Brain pericyte (primary cell): ENCODE data around the gene TOP1.

Source experiments
- DNase-seq: peaks from one replicate; pipeline ENCODE4 v3.0.0-alpha.2; 2012; ENCODE audit warnings: low read depth, low spot score

The TOP1 gene

DNA sequence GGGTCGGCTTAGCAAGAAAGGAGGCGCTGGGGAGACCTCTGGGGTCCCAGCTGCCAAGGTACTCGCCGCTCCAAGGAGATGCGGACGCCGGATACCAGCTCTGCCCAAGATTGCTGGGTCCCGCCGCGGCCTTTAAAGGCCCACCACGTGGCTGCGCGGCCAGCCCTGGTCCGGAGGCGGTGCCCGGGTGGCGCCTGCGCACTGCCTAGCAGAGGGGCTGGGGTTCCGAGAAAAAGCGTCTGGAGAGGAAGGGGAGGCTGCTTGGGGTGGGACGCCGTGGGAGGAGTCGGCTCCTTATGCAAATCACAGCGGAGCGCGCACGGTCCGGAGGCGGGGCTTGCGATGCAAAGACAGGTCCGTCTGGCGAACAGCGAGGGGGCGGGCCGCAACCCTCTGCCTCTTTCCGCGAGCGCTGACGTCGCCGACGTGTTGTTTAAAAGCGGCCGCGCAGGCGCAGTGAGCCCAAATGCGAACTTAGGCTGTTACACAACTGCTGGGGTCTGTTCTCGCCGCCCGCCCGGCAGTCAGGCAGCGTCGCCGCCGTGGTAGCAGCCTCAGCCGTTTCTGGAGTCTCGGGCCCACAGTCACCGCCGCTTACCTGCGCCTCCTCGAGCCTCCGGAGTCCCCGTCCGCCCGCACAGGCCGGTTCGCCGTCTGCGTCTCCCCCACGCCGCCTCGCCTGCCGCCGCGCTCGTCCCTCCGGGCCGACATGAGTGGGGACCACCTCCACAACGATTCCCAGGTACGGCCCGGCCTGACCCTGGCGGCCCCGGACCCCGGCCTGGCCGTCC lies at the start of gene TOP1:
TSS of gene TOP1 (plus strand) at position 464 of the 791 bp plus-strand sequence. CDS start at position 710, 246 bp downstream.
- peak; percentile 99 for DNase-seq

DNA sequence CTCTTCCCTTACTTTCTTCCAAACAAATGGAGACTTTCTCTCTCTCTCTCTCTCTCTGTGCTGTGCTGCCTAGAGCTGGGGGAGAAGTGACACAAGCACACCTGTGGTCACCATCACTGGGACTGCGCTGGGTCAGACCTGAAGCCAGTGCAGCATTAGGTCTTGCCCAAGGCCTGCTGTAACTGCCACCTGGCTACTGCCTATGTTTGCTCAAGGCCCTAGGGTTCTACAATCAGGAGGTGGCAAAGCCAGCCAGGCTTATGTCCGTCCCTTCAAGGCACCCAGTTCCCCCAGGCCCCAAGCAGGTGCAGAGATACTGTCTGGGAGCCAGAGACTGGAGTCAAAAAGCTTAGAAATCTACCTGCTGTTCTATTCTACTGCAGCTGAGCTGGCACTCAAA lies 49.4 kb upstream of the TOP1 start:
- DNase-seq: no peak

DNA sequence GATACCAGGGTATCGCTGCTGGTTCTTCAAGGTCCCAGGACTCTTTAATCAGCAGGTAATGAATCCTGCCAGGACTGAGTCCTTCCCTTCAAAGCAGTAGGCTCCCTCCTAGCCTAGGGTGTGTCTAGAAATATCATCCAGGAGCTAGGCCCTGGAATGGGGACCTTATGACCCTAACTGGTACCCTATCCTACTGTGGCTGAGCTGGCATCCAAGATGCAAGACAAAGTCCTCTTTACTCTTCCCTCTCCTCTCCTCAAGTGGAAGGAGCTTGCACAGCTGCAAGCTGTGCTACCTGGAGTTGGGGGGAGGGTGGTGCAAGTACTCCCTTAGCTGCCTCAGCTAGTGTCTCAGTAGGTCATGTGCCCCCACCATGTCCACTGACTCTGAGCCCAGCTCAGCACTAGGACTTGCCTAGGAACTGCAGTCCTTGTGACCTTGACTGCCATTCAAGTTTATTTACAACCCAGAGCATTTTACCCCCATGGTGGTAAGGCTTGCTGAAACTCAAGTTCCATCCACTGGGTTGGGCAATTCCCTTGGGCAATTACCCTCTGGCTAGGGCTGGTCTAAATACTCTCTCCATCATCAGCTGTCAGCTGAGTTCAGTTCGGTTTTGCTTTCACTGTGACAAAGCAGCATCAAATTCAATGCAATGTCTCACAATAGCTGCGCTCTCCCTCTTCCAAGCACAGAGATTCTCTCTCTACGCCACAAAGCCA lies 48.4 kb upstream of the TOP1 start:
- DNase-seq: no peak

DNA sequence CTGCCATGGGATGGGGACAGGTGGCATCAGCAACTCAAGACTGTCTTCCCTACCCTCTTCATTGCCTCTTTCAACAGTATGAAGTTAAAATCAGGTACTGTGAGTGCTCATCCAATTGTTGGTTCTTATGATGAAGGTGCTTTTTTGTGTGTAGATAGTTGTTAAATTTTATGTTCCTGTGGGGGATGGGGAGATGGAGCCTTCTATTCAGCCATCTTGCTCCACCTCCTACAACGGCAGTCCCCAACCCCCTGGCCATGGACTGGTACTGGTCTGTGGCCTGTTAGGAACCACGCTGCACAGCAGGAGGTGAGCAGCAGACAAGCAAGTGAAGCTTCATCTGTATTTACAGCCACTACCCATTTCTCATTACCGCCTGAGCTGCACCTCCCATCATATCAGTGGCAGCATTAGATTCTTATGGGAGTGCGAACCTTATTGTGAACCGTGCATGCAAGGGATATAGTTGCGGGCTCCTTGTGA lies 47.8 kb upstream of the TOP1 start:
- no peak for DNase-seq

DNA sequence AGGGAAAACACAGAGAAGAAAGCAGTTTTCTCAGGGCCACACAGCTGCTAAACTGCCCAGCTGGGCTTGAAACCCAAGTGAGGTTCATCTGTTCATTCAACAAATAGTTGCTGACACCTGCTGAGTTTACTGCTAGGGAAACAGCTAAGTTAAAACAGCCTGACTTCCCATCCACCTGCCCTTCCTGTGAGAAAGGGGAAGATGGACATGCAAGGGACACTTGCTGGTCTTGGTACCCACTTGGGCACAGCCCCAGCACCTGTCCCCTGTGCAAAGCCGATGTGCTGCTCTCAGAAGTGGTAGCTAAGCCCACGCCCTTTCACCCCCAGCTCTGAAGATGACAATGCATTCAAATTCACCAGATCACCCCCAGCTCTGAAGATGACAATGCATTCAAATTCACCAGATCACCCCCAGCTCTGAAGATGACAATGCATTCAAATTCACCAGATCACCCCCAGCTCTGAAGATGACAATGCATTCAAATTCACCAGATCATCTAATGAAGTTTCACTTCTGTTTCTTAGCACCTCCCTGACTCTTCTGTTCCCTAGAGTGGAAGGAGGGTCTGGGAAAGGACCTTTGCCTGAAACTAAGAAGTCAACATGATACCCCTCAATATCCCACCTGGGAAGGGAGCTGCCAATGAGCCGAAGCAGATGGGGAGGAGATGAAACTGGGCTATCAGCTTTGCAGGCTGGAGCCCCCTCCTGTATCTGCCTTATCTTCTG lies 46.0 kb upstream of the TOP1 start:
- DNase-seq: no peak

DNA sequence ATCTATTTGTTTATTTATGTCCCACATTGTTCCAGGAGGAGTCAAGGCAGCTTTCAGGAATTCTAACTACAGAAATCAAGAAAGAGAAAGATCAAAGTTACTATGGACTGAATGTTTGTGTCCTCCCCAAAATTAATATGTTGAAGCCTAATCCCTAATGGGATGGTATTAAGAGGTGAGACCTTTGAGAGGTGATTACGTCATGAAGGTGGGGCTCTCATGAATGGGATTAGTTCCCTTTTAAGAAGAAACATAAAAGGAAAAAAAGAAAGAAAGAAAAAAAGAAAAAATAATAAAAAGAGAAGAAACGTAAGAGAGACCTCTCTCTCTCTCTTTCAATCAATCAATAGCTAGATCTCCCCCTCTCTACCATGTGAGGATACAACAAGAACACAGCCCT lies 44.7 kb upstream of the TOP1 start:
- no peak for DNase-seq

DNA sequence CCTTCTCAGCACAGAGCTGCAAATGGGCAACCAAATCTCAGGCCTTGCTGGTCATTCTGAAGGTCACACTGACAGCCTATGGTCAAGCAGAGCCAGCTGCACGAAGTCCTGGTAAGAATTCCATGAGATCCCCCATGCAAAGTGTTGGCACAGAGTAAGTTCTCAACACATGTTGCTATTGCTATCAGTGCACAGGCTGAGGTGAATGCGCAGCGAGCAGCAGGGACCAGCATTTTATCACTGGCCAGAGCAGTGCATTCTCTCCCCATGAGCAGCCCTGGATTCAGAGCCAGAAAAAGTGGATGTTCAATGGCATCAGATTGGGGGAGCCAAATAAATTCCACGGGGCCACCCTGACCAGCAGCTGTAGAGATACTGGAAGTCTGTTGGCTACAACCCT lies 44.1 kb upstream of the TOP1 start:
- no peak for DNase-seq

DNA sequence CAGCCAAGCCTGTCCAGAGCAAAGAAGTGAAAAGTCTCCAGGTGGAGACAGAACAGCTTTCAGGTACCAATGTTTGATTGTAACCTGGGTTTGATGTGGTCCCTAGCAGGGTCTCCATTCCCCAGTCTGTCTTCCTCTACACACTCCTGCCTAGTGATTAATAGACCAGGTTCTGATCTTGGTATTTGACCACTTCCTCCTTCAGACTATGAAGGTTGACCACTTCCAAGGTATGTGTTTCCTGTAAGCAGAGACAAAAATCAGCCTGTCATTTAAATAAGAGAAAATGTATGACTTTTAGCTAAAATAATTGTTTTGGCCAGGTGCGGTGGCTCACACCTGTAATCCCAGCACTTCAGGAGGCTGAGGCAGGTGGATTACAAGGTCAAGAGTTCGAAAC lies 41.8 kb upstream of the TOP1 start:
- DNase-seq: no peak

DNA sequence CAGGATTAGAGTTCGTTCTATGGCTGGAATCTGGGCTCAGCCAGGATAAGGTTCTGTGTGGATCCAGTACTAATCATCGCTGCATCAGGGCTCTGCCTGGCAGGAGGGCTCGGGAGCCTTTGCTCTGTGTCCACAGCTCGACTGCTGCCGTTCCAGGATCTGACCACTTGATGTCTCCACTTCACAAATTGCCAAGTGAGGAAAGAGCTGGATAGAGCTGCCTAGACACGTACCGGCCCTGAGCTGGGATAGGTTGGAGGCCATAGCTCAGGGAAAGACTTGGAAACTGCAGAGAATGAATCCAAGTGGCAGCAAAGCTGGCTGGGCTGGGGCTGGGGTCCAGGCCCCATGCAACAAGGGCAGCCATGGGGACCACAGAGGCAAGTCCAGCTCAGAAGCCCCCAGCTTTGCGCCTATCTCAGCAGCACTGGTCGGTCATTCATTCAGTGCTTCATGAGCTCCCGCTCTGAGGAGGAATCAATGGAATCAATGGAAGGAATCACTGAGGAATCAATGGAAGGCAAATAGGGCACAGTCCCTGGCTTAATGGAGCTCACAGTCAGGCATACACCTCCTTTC lies 38.0 kb upstream of the TOP1 start:
- DNase-seq: peak; percentile 65

DNA sequence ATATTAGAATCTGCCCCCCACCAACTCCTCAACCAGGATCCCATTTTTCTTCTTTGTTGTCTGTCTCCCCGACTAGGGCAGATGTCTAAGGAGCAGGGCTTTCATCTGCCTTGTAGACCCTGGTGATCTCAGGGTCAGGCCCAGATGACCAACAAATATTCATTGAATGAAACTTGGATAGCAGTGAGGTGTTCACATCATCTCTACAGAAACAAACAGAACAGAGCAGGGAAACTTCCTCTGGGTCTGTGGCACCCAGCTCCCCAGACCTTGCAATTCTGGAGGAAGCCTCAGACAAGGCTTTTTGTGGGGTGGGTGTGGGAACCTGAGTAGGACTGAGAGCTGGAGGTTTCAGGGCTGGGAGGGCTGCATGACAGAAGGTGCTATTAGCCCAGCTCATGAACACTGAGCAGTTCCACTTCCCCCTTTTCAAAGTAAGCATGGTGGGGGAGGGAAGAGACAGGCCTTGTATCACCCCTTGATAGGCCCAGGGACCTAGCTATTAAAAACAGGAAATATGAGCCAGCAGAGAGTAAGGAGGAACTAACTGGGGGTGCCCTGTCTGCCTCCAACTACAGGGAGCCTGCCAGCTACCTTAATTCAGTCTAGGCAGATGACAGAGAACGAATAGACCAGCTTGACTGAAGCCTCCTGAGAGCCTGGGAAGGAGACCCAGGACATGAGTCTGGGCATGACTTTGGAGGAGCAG lies 37.3 kb upstream of the TOP1 start:
- no peak for DNase-seq

DNA sequence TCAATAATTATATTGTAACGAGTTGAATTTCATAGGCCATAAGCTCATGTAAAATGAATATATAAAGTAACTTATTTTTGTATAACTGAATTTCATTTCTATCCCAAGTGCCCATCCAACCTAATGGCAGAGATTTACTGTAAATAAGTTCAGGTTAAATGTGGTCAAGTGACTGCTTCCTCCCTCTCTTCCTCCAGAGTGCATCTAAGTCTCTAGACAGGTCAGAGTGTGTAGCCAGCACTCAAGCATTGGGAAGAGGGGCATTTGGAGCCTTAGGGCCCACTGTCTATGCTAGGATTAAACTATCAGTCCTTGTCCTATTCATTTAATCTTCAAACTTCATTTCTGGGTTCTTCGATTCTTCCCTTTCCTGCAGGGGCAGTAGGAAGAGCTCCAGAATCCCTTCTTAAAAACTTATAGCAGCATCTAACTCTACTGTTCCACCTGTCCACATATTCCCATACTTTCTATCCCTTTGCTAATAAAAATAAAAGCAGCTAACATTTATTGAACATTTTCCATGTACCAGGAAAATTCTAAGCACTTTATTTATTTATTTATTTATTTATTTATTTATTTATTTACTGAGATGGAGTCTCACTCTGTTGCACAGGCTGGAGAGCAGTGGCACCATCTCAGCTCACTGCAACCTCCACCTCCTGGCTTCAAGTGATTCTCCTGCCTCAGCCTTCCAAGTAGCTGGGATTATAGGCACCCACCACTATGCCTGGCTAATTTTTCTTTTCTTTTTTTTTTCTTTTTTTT lies 36.1 kb upstream of the TOP1 start:
- no peak for DNase-seq

DNA sequence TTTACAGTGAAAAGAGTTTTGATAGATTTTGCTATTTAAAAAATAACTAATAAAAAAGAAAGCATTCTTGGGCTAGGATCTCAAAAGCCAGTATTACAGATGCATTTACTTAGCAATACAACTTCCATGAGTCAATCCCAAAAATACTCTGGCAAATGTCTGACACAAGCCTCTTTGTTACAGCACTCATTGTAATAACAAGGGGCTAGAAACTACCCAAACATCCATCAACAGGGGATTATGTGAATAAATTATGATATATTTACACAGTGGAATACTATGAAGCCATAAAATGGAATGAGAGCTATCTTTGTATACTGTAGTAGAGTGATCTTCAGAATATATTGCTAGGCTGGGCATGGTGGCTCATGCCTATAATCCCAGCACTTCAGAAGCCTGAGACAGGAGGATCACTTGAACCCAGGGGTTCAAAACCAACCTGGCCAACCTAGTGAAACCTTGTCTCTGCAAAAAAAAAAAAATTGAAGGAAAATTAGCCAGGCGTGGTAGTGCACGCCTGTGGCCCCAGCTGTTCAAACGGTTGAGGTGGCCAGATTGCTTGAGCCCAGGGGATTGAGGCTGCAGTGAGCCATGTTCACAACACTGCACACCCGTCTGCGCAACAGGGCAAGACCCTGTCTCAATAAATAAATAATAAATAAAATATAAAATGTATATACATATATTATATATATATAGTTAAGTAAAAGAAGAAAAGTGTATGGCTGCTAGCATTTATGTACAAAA lies 34.7 kb upstream of the TOP1 start:
- no peak for DNase-seq

DNA sequence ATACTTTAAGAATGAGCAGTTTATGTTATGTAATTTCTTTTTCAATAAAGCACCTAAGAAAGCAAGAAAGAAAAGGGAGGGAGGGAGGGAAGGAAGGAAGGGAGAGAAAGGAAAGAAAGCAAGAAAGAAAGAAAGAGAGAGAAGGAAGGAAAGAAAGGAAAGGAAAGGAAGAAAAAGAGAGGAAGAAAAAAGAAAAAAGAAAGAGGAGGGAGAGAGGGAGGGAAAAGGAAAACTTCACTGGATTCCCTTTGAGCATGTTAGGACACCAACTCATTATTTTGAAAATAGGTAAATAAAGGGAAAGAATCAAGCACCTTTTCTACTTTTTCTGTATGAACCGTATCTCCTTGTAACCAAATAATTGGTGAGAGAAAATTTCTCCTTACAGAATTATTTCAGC lies 32.3 kb upstream of the TOP1 start:
- no peak for DNase-seq

DNA sequence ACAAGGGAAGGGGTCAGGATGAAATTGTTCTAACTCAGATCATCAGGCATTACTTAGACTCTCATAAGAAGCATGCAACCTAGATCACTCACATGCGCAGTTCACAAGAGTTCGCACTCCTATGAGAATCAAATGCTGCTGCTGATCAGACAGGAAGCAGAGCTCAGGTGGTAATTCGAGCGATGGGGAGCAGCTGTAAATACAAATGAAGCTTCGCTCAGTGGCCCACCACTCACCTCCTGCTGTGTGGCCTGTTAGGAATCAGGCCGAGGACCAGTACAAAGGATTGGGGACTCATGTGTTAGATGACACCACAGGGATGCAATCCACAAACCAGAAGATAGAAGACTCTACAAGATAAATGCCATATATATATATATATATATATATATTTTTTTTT lies 31.5 kb upstream of the TOP1 start:
- DNase-seq: no peak

DNA sequence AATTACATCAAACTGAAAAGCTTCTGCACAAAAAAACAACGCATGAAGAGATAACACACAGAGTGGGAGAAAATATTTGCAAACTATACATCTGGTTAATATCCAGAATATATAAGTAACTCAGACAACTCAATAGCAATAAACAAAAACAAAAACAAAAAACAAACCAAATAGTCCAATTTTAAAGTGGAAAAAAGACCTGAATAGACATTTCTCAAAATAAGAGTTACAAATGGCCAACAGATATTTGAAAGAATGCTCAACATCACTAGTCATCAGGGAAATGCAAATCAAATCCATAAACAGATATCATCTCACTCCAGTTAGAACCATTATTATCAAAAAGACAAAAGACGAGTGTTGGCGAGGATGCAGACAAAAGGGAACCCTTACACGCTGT lies 28.8 kb upstream of the TOP1 start:
- no peak for DNase-seq

DNA sequence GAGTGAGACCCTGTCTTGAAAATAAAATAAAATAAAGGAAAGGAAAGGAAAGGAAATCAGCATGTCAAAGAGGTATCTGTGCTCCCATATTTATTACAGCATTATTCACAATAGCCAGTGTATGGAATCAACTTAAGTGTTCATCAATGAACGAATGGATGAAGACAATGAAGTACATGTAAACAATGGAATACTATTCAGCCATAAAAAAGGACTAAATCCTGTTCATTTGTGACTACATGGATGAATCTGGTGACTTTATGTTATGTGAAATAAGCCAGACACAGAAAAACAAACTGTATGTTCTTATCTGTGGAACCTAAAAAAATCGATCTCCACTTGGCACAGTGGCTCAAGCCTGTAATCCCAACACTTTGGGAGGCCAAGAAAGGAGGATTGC lies 28.0 kb upstream of the TOP1 start:
- no peak for DNase-seq

DNA sequence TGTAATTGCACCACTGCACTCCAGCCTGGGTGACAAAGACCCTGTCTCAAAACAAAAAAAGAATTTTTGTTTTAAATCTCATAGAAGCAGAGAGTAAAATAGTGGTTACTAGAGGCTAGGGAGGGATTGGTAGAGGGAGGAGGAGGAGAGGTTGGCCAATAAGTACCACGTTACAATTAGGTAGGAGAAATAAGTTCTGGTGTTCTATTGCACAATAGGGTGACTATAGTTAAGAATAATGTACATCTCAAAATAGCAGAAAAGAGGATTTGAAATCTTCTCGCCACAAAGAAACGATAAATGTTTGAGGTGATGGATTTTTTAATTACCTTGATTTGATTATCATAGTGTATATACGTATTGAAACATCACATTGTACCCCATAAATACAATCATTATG lies 27.1 kb upstream of the TOP1 start:
- DNase-seq: no peak

DNA sequence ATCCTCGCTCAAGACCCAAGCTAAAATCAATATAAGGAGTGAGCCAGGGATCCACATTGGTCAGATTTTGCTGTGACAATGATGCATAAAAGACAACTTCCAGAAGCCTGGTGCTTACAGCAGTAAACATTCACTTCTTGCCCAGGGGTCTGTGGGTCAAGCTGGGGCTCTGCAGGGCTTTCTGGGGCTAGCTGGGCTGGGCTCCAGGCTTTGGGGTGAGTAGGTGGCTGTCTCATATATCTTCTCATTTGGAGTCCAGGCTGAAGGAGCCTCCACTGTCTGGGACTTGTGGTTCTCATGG lies 25.8 kb upstream of the TOP1 start:
- DNase-seq: no peak

DNA sequence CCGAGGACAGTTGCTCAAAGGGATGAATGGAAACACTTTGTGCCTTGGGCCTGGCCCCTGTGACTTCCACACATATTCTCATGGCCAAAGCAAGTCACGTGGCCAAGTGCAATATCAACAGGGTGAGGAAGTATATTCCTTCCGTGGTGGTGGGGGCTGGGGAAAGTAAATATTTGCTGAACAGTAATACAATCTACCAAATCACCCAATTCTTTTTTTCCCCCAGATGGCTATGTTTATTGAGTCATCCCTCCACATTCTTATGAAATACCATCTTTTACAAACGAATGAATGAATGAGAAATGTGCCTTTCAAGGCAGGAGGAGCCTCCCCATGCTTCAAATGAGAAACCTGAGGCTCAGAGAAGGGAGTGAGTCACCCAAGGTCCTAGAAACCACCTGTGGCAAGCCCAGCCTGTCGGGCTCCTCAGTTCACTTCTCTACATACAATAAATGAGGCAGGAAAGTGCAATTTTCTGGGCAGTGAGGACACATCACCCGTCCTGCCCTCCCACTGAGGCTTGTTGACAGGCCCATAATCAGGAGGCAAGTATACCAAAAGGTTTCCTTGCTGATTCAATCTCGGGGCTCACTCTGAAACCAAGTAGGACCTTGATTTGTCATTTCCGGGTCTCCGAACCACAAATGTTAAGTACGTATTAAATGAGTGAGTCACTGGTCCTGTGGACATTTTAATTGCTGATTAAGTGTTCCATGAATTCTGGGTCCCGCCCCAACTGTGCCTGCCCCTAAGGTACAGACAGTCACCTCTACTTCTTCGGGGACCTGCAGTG lies 25.3 kb upstream of the TOP1 start:
- peak; percentile 85 for DNase-seq
